Stimulated activated CD8-positive, alpha-beta memory T cell treated with anti-CD3 and anti-CD28 coated beads, Interleukin-12 subunit alpha, Interleukin-12 subunit beta, amount 100 ng/mL, for 4 hours (primary cell): ENCODE results near the gene USP4.
"Not testable (repeated sequence)": the region's sequence is repeated elsewhere in the genome, so short reads cannot be mapped to it uniquely, and the experiment has no call there.

Source experiments
- DNase-seq: peaks from one replicate; pipeline ENCODE4 v3.0.0-alpha.2; 2020; ENCODE audit warnings: low read depth

Gene USP4

DNA sequence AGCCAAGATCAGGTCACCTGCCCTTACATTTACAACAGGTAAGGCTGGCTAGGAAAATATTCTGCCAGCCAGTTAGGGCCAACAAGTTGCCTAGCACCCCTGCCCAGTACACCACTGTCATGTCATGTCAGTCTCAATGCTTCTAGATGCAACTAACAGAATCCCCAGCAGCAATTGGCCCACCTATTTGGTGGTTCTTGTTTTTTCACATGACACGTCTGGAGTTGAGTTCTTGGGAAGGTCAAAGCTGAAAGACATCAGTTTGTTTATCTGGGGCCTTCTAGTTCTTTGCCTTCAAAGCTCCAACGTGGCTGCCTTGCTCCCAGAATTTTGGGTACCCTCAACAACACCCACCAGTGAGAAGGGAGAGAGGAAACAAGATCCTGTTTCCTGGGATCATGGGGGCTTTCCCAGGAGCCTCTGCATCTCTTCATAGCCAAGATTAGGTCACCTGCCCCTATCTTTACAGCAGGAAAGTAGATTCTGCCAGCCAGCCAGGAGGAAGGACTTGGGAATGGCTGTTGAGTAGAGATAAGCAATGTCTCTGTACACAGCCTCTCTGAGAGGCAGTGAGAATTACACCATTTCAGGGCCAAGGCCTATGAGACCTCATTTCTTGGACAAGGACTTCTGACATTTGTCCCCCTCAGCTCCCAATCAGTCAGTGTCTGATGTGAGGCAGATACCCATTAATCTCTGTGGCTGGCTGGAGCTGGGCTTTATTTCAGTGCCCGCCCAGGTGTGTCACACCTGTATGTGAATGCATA, 9.7 kb upstream of the USP4 start:
- no peak for DNase-seq

DNA sequence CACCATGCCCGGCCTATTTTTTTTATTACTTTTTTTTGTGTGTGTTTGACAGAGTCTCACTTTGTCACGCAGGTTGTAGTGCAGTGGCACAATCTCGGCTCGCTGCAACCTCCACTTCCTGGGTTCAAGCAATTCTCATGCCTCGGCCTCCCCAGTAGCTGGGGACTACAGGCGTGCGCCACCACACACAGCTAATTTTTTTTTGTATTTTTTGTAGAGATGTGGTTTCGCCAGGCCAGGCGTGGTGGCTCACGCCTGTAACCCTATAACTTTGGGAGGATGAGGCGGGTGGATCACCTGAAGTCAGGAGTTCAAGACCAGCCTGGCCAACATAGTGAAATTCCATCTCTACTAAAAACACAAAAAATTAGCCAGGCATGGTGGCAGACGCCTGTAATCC, 8.5 kb upstream of the USP4 start:
- not testable (repeated sequence) for DNase-seq

DNA sequence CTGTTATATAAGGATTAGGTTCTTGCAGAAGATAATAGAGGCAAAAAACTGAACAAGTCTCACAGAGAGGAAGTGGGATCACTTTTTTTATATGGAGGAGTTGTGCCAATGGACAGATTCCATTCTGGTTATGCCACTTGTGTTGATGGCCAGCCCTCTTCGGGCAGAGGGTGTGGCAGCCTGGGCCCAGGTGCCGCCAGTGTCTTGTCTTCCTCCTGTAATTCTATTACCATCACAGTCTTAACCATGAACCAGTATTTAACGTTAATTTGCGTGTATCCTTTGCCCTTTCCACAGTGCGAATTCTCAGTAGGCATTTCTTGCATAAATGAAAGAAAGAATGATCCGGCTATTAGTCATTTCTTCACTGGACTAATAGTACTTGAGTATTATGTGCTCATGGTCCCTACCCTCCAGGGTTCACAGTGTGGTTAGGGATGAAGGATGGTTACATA, 7.0 kb upstream of the USP4 start:
- DNase-seq, result no peak

DNA sequence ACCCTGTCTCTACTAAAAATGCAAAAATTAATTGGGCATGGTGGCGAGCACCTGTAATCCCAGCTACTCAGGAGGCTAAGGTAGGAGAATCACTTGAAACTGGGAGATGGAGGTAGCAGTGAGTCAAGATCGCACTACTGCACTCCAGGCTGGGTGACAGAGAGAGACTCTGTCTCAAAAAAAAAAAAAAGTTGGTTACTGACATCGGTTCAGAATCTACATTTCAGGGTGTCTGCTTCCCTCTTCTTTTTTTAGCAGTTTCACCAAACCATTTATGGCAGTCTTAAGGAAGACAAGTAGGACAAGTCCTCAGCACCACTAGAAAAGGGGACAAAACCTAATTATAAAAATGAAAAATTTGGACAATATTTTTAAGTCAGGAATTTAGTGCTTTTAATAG, 3.3 kb upstream of the USP4 start:
- DNase-seq, result no peak

DNA sequence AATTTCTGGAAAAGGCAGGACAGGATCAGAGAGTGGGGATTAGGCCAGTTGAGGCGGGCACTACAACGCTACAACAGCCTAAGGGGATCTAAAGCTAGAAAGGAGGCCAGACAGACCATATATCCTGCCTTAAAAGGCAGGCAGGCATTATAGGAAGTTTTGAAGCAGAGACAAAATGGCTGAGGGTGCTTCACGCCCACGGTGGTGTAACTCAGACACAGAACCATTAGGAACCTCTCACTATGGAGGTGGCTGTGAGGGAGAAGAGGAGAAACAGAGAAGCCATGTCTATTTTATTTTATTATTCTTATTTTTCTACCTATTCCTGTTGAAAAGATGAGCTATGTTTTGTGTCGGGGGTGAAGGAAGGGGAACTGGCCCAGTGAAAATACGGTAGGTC, 2.1 kb upstream of the USP4 start:
- DNase-seq, result no peak

DNA sequence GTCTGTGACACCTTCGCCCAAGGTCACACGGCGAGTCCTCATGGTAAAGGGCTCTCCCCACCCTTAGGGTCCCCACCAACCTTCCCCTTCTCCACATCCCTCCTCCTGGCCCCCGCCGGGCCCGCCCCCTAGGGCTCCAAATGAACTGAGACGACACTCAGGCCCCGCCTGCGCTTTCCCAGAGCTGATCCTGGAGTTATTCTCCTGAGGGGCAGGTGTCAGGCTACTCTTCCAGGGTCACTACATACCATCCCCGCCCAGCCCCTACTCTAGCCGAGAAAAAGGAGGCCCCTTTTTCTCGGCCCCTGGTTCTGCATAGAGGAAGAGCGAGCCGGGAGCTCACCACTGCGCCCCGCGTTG, 292 bp downstream of the USP4 start:
- DNase-seq, result peak; percentile 15

DNA sequence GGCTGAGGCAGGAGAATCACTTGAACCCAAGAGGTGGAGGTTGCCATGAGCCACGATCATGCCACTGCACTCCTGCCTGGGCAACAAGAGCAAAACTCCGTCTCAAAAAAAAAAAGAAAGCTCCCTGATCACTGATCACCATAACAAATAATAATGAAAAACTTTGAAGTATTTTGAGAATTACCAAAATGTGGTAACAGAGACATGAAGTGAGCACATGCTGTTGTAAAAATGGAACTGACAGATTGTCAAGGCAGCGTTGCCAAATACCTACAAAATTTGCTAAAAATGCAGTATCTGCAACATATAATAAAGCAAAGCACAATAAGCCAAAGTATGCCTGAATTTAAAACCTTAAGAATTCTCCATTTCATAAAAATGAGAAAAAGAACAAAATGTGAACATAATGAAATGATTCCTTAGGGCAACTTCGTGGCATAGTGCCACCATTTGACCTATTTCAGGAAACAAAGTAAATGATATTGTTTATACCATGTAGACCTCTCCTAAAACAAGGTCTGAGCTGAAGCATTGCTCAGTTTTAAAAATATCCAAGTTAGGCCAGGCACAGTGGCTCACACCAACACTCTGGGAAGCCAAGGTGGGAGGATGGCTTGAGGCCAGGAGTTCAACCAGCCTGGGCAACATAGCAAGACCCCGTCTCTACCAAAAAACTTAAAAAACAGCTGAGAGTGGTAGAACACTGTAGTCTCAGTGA, 5.8 kb downstream of the USP4 start:
- DNase-seq, result no peak

DNA sequence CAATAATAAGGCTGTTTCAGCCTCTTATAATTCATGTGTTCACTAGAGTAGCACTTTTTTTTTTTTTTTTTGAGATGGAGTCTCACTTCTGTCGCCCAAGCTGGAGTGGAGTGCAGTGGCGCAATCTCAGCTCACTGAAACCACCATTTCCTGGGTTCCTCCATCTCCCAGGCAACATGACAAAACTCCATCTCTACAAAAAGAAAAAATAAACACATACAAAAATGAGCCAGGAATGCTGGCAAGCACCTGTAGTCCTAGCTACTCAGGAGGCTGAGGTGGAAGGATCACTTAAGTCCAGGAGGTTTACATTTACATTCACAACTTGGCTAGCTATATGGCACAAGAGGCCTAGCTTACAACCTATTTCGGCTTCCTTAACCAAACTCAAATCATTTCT, 6.8 kb downstream of the USP4 start:
- DNase-seq, result no peak

DNA sequence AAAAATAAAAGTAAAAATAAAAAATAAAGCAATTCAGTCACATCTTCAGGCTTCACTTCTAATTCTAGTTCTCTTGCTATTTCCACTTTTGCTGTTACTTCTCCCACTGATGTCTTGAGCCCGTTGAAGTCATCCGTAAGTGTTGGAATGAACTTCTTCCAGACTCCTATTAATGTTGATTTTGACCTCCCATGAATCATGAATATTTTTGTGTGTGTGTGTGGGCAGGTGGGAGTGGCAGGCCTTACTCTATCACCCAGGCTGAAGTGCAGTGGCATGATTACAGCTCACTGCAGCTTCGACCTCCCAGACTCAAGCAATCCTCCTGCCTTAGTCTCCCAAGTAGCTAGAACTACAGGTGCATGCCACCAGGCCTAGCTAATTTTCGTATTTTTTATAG, 10.7 kb downstream of the USP4 start:
- no peak for DNase-seq

DNA sequence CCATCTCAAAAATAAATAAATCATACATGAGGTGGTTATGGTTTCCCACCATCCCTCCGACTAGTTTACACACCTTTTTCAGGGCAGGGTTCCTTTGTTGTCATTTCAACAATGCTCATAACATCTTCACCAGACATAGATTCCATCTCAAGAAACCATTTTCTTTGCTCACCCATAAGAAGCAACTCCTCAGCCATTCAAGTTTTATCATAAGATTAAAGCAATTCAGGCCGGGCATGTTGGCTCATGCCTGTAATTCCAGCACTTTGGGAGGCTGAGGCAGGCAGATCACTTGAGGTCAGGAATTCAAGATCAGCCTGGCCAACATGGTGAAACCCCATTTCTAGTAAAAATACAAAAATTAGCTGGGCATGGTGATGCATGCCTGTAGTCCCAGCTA, 11.5 kb downstream of the USP4 start:
- DNase-seq, result not testable (repeated sequence)

DNA sequence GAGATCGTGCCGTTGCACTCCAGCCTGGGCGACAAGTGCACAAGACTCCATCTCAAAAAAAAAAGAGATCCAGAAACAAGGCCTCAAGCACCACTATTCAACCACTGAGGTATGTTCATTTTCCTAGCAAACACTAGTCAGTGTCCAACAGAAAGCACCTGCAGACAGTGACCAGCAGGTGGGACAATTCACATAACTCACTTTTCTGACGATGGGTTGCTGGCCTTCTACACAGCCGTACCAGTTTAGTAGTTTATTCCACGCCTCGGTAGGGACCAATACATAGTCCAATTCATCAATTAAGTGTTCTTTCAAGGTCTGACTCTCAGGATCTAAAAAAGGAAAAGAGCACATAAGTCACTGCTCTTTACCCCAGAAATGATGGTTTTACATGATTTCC, 12.4 kb downstream of the USP4 start:
- DNase-seq, result no peak

DNA sequence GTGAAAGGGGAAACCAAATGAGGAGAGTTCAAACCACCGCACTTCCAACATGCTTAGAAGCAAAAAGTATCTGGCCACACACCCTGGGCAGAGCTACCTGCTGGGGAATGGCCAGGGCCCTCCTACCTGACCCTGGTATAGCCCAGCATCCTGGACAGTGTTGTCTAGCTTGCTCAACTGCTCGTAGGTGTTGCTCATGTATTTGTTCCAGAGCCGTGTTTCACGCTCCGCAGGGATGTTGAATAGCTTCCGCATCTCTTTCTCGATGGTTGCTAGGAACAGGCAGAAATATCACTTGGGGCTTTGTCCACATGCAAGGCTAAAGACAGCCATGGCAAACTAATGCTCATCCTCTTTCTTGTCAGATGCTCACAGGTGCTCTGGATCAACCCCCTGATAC, 15.1 kb downstream of the USP4 start:
- DNase-seq, result no peak

DNA sequence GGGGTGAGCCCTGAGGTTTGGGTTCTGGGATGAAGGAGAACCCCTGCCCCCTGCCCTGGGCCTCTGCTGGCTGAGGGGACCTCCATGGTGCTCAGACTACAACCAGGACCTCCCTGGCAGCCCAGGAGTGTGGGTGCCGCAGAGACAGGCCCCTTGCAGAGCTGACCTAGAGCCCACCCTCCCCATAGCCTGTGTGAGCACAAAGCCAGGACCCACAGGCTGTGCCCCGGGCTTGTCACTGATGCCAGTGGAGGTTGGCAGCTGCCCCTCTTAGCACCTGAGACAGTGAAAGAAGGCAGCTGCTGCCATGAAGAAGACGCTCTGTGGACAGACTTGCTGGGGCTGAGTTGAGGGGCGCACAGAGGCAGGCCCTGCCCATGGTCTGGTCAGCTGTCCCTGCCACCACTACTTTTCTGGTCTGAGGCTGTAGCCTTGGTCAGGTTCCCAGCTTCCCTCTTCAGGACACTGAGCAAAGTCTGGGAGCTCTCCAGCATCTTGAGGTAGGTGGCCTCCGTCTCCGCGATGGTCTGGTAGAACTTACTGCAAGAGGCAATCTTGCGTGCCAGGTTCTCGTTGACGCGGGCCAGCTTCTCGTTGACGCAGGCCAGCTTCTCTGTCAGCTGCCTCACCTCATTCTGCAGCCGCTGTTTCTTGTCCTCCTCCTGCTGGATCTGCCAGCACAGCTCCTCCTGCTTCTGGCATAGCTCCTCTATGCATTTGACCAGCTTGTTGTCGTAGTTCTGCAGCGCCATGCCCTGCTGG, 23.0 kb downstream of the USP4 start:
- no peak for DNase-seq

DNA sequence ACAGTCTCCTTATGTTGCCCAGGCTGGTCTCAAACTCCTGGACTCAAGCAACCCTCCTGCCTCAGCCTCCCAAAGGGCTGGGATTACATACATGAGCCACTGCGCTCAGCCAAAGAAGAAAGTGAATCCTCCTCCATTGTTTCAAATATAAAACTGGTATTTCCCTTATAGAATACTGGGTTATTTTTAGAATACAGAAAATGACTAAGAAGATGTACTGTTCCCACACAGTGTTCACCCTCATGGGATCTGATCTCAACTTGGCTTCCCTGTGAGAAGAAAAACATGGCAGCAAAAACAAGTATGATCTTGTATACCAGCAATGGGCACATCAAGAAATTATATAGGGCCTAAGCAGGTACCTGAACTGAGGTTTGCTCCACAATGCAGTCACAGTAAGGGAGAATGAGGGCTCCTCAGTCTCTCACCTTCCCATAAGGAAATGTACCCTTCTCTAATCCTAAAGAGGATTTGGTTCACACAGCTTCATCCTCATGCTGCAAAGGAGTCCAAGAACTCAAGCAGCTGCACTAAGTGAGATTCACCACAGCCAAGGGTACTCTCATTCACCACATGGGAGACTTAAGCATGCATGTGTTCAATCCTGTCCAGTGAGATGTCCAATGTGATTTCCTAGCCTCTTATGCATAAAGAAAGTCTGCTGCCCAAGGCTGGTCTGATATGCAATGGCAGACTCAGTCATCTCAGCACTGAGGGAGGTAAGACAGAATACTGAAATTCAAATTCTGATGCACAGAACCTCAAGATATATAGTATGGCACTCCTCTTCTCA, 25.8 kb downstream of the USP4 start:
- no peak for DNase-seq

DNA sequence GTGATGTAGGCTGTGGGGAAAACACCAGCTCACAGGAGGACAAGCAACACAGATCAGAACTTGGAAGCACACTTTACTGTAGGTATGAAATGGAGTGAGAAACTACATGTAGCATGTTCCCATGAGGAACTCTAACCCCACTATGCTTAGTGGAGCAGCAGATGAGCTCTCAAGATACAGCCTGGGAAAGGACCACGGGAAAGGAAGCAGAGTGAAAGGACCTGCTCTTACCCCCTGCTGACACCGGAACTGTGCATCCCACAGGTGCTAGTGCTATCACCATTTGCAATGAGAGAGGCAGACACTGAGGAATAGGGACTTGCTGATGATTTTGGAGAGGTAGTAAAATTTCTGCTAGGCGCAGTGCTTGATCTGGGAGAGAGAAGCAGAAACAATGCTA, 28.6 kb downstream of the USP4 start:
- no peak for DNase-seq

DNA sequence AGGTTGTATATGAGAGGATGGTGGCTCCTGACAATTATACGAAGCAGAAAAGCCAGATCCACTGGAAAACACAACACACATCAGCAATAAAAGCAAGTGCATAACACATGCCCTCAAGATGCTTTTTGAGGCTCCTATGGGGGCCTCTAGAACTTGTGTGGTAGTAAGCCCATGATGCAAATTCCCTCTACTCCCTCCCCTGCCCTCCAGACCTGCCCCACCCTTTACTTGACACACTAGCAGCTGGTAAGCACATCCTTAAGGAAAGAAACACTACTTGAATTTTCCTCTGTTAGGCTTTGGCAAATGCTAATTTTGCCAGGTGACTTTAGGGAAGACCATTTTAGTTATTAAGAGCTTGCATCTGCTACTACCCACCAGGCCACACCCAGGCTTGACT, 29.2 kb downstream of the USP4 start:
- DNase-seq, result no peak

DNA sequence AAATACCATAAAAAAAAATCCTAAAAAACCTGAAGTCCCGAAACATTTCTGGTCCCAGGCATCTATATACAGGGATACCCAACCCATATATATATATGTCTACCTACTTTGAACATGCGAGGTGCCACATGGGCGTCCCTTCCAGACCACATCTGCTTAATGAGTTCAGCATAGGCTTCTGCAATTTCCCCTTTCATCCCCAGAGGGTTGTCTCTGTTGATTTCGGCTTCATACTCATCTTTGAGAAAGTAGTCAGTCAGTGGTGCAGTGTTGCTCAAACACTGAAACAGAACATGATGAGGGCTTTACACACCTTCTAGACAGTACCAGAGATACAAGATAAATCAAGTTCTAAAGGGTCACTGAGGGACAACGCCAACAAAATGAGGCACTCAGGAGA, 34.2 kb downstream of the USP4 start:
- no peak for DNase-seq

DNA sequence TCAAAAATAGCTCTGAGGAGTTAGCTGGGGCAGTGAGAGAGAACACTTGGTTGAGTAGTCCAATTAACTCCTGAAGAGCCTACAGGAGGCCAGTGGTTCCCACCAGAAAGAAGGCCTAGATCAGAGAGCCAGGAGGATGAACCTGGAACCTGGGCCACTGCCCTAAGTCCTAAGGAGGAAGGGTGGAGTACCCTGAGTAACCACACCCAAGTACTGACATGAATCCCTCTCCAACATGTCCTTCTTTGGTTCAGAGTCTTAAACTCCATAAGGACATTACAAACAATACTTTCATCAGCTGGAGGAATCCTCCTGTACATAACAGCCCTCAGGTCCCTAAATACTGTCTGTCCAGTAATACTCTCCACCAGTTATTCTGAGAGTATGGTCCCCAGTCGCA, 37.2 kb downstream of the USP4 start:
- no peak for DNase-seq

DNA sequence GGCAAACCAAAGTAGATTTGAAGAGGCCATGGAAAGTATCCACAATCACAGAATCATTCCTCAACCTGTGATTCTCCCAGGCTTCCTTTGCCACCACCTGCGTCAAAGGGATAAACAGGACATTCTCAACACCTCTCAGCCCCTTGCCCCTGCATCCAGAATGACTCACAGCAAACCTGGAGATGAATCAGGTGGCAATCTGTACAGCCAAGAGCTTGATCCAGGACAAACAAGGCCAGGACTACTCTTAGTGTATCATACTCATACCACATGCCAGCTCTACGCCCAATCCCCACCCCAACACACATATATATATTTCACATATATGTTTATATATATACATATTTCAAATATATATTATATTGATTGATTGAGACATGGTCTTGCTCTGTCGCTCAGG, 39.3 kb downstream of the USP4 start:
- DNase-seq, result no peak

DNA sequence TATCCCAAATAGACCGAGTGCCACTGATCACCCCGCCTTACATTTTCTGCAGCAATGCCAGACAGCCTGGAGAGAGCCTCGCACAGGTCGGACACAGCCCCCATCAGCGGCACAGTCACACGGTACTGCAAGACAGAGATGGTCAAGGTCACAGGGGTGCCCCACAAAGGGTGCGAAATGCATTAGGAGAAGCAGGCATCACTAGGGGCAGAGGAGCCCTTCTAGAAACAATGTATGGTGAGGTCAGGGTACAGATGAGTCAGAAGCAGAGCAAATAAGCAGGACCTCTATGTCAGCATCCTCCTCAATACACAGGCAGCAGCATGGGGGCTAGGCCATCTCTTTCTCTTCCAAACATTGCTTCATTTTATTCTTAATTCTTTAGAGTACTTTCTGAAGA, 41.3 kb downstream of the USP4 start:
- DNase-seq, result no peak

DNA sequence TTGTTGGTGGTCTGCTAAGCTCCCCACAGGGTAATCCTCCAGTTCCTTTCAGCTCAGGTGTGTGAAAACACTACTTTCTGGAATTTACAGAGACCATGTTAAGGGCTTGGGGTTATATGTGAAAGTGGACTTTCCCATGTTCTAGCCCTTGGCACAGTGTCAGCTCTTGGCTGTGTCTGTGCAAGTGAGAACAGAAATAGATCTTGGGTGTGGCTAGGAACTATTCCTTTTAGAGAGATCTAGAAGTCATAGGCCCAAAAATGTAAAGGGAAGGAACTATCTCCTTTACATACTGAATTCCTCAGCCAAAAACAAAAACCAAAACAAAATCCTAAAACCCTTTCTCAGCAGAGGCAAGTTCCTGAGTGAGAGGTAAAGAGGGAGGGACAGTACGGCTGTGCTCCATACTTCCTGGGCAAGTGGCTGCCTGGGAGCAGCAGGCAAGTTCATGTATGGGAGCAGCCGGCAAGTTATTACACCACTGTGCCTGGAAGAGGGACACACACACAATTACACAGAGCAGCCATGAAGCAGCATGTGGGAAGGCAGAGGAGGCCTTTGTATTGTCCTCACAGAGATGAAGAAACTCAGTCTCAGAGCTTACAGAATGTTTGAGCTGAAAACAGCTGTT, 43.0 kb downstream of the USP4 start:
- no peak for DNase-seq
